ENCODE measurements around the gene HRG. TPM values are rescaled to one million over a fixed set of nuclear protein-coding genes. Genes with fewer than 3 reads are reported as not detected.

HRG gene
- total and polyA plus RNA-seq, 2 of the 8 experiments (the other 6 are each of a cell fraction or from before 2014, with no cell fraction given) = 0.03 to 0.15 TPM

DNA sequence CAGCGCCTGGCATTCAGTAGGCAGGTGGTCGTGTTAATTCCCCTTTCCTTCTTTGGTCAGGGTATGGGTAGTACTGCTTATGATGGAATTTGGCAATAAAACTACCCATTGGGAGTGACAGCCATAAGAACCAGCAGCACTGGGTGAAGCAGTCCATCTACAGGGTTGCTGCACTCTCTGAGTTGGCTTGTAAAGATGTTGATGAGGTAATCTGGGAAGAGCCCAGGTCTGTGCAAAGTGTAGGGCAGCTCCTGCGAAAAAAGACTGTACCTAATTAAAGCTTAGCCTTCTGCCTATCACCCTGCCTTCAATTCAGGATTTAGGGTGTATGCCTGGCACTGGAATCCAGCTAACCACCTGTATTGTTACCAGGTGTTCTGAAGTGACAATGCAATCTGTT is 30.3 kb upstream of the HRG start:
- Histone ChIP-seq H3K4me3 (ENCODE audit: extremely low read depth in 1 of 4, insufficient read depth in 2 of 4, low read depth in 3 of 4, low read length in 4 of 4) (no peak overlapping the region), H2BK15ac (ENCODE audit: low read length) (no peak overlapping the region), H3K4me1 (replicated peaks in 1 of 4; ENCODE audit: control insufficient read depth in 3 of 4, insufficient read depth in 4 of 4, low read length in 3 of 4) (peaks cover 0 to 3% (median 2%) of the 10 kb centered on the region in 4 experiments; a peak in 3 of 7 replicates), H3K36me3 (ENCODE audit: control insufficient read depth in 2 of 4, insufficient read depth in 4 of 4, low read length in 3 of 4) (no peaks in the 10 kb centered on the region), H4K8ac (ENCODE audit: extremely low read depth, insufficient read depth, low read length) (no peak overlapping the region), H4K5ac (ENCODE audit: insufficient read length, low read depth, low read length) (no peak overlapping the region), H4K20me1 (replicated peaks in 1 of 2; ENCODE audit: control insufficient read depth in 1 of 2, insufficient read depth in 2 of 2, low read length in 2 of 2) (no peaks in the 10 kb centered on the region), H3K56ac (replicated peaks; ENCODE audit: insufficient read length, low read depth, low read length) (no peak overlapping the region), H3K9me3 (ENCODE audit: insufficient read depth in 2 of 2, low read depth in 1 of 2, low read length in 1 of 2) (no peaks in the 10 kb centered on the region), H4K91ac (replicated peaks; ENCODE audit: insufficient read length, low read length) (no peak overlapping the region), H3K4me2 (ENCODE audit: insufficient read depth in 1 of 2, low read depth in 2 of 2, low read length in 2 of 2) (no peak overlapping the region), H3K4ac (replicated peaks; ENCODE audit: insufficient read length, low read depth, low read length) (no peak overlapping the region), H2AFZ (ENCODE audit: low read length) (no peak overlapping the region), H2BK12ac (ENCODE audit: low read depth, low read length) (no peak overlapping the region), H3K79me1 (ENCODE audit: low read depth, low read length) (no peaks in the 10 kb centered on the region), H2BK5ac (ENCODE audit: low read depth, low read length) (no peak overlapping the region), H3K23ac (ENCODE audit: insufficient read length) (no peak overlapping the region), H2AK5ac (ENCODE audit: low read depth, low read length) (no peak overlapping the region), H3K27me3 (replicated peaks in 1 of 4; ENCODE audit: control insufficient read depth in 3 of 4, extremely low read depth in 1 of 4, insufficient read depth in 3 of 4, low read length in 3 of 4) (no peaks in the 10 kb centered on the region), H3K23me2 (ENCODE audit: low read depth, low read length) (peaks cover 2% of the 10 kb centered on the region; the same call in 1 of the 2 replicates), H3K14ac (ENCODE audit: insufficient read length) (no peak overlapping the region), H3K9ac (replicated peaks in 1 of 4; ENCODE audit: extremely low read depth in 1 of 4, low read depth in 3 of 4, low read length in 3 of 4) (no peak overlapping the region; a peak in 1 of 7 replicates), H2BK120ac (replicated peaks; ENCODE audit: low read depth, low read length) (no peak overlapping the region), H3K27ac (ENCODE audit: low read depth, low read length) (no peak overlapping the region), H3K79me2 (ENCODE audit: control insufficient read depth in 1 of 2, insufficient read depth in 2 of 2, low read length in 2 of 2) (no peaks in the 10 kb centered on the region), H2BK20ac (ENCODE audit: low read length) (no peak overlapping the region), H3K18ac (ENCODE audit: extremely low read depth, low read length) (no peak overlapping the region)
- no peak for FAIRE-seq
- POLR2A ChIA-PET (ENCODE audit: partially characterized antibody) = interaction anchor here (2.0 kb wide), 1 partner anchor 148 kb away, joined by 11 read pairs; the partner anchor contains the start of gene EIF4A2
- DNase-seq (ENCODE audit: low read depth in 1 of 2, low spot score in 2 of 2) = no peak
- TF ChIP-seq CTBP2 (IDR thresholded peaks at IDR 0.05; ENCODE audit: borderline replicate concordance, insufficient read depth, insufficient read length, low read length) = no peak
- WGBS, 2 experiments (ENCODE audit: extremely low coverage in 1 of 2, insufficient coverage in 1 of 2, insufficient read length in 1 of 2, insufficient replicate concordance in 2 of 2, low coverage in 1 of 2, low lambda C conversion rate in 2 of 2, missing lambda C conversion rate in 1 of 2) = 85% methylated on average over 3 of the region's 3 CpGs; no CpG with 5 or more reads in 1 of the 2 experiments
- CTCF ChIA-PET (ENCODE audit: partially characterized antibody) = interaction anchor here (1.0 to 3.9 kb wide), 2 partner anchors 20 to 105 kb away, joined by 3 to 35 read pairs; partner anchors contain the start of gene AHSG
